ENCODE data around the gene MFSD11.

DNA sequence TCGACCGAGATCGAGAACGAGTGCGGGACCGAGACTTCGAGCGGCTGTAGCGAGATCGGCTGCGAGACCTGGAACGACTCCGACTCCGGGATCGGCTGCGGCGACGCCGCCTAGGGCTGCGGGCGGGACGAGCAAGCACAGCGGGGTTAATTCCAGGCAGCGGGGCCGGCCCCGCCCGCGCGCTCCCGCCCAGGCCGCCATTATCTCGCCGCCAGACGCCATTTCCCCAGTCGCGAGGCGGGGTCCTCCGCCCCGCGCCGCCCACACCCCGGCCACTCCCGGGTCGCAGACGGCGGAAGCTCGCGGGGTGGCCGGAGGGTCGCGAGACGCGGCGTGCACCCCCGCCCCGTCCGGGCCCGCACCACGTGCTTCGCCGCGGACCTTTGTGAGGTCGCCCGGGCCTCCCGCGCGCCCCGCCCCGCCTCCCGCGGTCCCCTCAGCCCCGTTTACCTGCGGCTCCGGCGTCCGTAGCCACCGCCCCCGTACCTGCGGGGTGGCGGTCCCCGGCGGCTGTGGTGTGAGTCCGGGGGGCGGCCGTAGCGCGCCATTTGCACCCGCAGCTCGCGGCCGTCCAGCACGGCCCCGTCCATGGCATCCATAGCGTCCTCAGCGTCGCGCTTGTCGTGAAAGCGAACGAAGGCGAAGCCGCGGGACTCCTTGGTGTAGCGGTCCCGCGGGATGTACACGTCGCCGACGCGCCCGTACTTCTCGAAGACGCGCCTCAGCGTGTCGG lies 1.4 kb upstream of the MFSD11 start:
- TF ChIP-seq, protein P1, sequence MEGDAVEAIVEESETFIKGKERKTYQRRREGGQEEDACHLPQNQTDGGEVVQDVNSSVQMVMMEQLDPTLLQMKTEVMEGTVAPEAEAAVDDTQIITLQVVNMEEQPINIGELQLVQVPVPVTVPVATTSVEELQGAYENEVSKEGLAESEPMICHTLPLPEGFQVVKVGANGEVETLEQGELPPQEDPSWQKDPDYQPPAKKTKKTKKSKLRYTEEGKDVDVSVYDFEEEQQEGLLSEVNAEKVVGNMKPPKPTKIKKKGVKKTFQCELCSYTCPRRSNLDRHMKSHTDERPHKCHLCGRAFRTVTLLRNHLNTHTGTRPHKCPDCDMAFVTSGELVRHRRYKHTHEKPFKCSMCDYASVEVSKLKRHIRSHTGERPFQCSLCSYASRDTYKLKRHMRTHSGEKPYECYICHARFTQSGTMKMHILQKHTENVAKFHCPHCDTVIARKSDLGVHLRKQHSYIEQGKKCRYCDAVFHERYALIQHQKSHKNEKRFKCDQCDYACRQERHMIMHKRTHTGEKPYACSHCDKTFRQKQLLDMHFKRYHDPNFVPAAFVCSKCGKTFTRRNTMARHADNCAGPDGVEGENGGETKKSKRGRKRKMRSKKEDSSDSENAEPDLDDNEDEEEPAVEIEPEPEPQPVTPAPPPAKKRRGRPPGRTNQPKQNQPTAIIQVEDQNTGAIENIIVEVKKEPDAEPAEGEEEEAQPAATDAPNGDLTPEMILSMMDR (conservative IDR thresholded peaks at IDR 0.05; ENCODE audit: low read depth, low read length) = no peak
- no peak for TF ChIP-seq EZH2 (IDR thresholded peaks at IDR 0.05; ENCODE audit: low read length, unreplicated experiment)
